A673 (cell line): ENCODE results near the gene ALKBH7.

Experiments
- CTCF ChIP-seq: fragments of 300-800, 200-600 bp; sonication (generic); conservative IDR thresholded peaks from 2 replicates; pipeline ENCODE4 v1.5.1; 2017; ENCODE audit warnings: low read depth, mild to moderate bottlenecking, antibody characterized with exemption, low read length, moderate library complexity, mixed read lengths
- EZH2 ChIP-seq: fragments of 200-600 bp; sonication (generic); IDR thresholded peaks from 2 replicates; pipeline ENCODE4 v1.6.1; 2017; ENCODE audit warnings: borderline replicate concordance, low read depth, mild to moderate bottlenecking, mixed read lengths, antibody characterized with exemption, low read length; ENCODE audit not compliant: poor library complexity, severe bottlenecking

- TF ChIP-seq CTCF (peak; percentile 42), EZH2 (no peak)
Observed at GRCh38 chr19:6340493-6341201, 31.9 kb upstream of the ALKBH7 start.
